ENCODE measurements around the gene RWDD1.

Gene RWDD1, protein sequence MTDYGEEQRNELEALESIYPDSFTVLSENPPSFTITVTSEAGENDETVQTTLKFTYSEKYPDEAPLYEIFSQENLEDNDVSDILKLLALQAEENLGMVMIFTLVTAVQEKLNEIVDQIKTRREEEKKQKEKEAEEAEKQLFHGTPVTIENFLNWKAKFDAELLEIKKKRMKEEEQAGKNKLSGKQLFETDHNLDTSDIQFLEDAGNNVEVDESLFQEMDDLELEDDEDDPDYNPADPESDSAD

DNA sequence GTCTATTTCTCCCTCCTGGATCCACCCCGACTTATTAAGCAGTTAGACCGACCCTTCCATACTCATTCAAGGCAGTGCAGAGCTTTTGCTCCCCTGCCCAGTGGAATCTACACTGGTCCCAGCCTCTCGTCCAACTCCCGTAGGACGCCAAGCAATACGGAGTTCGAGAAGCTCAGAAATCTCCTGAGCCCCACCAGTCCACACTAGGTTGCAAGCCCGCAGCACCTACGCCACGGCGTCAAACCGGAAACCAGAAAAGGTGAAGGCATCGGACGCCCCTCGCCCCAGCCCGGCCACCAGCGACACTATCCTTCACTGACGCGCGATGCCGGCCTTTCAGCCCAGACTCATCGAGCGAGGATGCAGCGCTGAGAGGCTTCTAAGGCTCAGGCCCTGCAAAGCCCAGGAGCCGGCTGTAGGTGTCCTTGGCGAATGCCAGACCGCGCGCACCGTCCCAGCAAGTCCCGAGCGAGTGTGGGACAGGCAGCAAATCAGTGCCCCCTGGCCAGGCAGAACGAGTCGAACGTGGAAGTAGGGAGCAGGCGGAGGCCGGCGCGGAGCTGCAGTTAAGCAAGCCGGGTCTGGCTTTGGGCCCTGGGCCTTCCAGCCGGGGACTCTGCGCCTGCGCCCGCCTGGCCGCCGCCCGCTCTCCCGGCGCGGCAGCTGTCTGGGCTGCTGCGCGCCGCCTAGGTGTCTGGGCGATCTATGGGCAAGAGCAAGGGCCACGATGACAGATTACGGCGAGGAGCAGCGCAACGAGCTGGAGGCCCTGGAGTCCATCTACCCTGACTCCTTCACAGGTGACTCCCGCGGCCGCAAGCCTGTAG, at the start of gene RWDD1:
TSS of gene RWDD1 (plus strand) at position 649 of the 827 bp plus-strand sequence. CDS start at position 728, 79 bp downstream.
- peak; percentile 99 for DNase-seq

DNA sequence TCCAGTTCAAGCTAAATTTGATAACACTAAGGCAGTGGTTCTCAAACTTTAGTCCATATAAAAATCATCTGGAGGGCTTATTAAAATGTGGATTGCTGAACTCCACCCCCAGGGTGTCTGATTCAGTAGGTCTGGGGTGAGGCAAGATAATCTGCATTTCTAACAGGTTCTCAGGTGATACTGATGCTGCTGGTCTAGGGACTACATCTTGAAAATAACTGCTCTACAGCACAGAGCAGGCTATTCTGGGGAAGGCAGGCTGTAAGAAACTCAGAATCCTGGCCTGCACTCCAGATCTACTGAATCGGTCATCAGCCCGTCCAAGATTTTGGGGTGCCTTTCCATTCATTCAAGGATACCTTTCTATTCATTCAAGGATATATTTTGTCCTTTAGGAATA, 48.4 kb upstream of the RWDD1 start:
- no peak for DNase-seq

- DNase-seq = no peak
These were observed 47.1 kb upstream of the RWDD1 start for GRCh38 chr6:116524236-116524635.

- no peak for DNase-seq
These were observed 43.2 kb upstream of the RWDD1 start for GRCh38 chr6:116528133-116528532.

DNA sequence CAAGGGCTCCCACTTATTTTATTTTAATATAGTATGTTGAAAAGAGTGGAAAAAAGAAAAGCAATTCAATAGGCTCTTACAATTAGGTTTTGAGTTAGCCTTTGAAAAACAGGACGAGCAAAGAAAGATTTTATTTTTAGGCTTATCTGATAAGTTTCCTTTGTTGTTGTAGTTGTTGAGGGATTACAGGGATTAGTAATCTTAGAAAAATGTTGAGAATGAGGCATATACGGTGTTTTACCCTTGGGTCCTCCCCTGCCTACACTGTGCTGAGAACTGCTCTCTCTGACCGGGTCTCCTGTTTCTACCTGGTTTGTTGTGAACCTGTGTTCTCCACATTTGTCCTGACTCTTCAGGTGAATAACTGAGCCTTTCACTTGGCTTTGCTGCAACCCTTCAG, 42.5 kb upstream of the RWDD1 start:
- DNase-seq = no peak

GRCh38 chr6:116529466-116530290, 41.6 kb upstream of the RWDD1 start:
- no peak for DNase-seq

GRCh38 chr6:116530436-116530835, 40.9 kb upstream of the RWDD1 start:
- no peak for DNase-seq

DNA sequence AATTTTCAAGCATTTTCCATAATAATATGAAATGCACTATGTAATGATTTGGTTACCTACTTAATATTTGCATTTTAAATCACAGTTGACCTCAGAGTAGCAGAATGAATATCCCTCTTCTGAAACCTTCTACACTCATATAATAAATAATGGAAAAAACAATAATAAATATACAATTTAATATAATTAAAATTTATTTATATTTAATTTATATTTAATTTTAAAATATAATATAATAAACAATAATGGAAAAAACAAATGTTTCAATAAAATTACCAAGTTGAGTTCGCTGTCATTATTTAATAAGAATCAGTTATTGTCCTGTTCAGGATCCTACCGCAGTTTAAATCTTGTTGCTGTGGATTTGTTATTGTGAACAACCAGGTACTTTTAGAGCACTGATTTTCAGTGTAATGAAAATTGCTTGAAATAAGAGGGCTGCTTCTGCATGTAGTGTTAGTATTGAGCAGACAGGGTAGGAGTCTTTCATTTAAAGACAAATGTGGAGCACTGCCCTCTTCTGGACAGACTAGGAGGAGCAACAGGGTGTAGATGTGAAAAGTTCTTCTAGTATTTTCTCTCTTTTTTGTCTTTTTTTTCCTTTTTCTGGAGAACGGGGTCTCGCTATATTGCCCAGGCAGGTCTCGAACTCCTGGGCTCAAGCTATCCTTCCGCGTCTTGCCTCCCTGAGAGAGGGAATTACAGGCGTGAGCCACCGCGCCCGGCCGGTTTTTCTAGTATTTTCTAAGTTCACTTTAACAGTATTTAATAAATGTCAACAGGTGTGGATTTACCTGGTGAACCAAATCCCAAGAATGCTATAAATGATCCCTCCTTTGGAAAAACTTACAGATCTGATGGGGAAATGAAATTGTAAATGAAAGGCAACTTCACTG, 39.4 kb upstream of the RWDD1 start:
- peak; percentile 44 for DNase-seq

- DNase-seq = no peak
These were observed 37.9 kb upstream of the RWDD1 start for GRCh38 chr6:116533233-116533957.

DNA sequence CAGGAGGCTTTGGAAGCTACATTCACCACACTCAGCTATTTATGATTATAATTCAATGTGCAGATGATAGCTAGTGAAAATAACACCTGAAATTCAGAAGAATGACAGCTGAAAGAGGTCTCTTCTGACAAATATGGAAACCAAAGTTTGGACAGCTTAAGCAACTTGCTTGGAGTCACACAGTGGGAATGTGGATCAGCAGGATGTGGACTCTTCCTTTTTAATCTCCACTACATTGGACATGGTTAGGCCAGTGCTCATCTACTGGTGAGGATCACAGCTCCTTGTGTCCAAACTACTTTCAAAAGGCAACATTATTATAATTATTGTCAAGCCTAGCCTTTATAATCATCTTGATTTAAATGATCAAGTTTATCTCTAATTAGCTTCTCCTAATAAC, 36.2 kb upstream of the RWDD1 start:
- DNase-seq = no peak

DNA sequence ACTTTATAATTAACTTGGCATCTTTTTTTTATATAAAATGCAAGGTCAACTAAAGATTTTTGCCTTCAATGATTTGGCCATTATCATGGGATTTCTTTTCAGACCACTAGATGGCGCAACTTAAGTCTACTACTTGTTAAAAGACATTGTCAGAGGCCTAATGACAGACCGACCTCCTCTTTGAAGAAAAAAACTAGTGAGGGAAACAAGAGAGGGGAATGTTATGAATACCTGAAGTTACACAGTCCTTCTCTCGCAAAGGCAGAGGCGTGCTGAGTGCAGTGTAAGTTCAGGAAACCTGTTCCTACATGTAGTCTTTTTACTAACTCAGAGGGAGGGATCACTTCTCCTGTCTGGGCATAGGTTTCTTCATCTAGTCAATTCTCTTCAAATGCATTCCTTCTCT, 35.1 kb upstream of the RWDD1 start:
- DNase-seq = peak; percentile 13

DNA sequence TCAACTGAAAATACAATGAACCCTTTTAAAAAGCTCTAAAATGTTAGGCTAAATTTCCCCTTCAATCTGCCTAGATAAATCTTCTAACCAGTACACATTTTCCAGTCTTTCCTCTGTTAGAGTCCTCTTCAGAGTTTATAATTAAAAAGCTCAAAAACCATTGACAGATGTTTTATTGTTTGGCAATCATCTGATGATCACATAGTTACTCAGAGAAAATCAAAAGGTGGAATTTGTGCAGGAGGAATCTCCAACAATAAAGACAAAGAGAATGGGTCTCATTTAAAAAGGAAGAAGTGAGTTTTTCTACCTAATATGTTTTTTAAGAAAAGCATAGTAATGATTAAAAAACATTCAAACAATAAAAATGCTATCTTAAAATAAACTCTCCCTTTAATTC, 28.9 kb upstream of the RWDD1 start:
- no peak for DNase-seq

GRCh38 chr6:116543149-116543548, 28.2 kb upstream of the RWDD1 start:
- no peak for DNase-seq

DNA sequence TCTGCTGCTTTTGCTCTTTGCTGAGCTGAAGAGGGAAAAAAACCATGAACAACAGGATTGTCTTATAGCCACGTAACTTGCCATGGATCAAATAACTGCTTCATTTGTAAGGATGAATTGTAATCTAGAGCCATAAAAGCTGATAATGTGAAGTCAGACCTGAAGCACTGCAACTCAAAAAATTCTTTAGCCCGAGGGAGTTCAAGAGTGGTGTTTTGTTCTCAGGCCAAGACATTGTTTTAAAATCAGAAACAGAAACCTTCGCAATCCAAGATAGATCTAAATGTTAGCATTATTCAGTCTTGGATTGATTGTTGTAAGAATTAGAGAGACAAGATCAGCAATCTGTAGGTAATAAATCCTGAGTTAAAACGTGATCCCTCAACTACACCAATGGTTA, 25.7 kb upstream of the RWDD1 start, which contains the start of gene TRAPPC3L:
TSS of gene TRAPPC3L (minus strand) at position 34 of the 400 bp plus-strand sequence. CDS start 170 bp downstream, outside the sequence.
- DNase-seq = no peak

DNA sequence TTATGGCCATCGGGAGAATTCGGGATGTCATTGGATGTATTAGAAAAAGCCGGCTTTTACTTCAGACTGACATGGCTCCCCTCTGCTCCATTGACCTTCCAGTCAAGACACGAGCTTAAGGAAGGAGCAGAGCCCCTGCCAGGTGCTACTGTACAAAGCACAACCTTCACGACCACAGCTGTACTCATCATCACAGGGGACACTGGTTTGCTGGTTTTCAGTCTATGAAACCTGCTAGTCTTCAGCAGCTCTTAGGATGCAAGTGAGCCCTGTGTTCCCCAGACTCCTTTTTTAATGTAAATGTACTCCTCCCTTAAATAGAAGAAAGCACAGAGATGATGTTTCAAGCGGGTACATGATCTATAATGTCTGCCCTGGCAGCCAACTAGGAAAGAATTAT, 23.9 kb upstream of the RWDD1 start:
- no peak for DNase-seq

- DNase-seq = no peak
These were observed 20.5 kb upstream of the RWDD1 start for GRCh38 chr6:116550796-116551195.

- DNase-seq = no peak
These were observed 17.9 kb upstream of the RWDD1 start, which contains the start of gene CALHM4 for GRCh38 chr6:116553451-116553850. CALHM4 (plus strand) TSS chr6:116553751; CDS start chr6:116553794, 43 bp downstream.

- no peak for DNase-seq
These were observed 15.2 kb upstream of the RWDD1 start for GRCh38 chr6:116556065-116556464.

- DNase-seq = no peak
These were observed 14.4 kb upstream of the RWDD1 start for GRCh38 chr6:116556814-116557415.

DNA sequence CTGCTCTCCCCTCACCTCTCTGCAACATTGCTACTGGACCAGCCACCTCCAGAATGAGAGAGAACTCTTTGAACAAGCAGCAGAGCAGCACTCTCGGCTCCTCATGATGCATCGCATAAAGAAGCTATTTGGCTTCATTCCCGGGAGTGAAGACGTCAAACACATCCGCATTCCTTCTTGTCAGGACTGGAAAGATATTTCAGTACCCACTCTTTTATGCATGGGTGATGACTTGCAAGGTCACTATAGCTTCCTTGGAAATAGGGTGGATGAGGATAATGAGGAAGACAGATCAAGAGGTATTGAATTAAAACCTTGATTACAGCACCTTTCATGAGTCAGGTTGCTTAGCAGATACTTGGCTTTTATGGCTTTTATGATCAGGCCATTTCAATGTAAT, 13.4 kb upstream of the RWDD1 start:
- no peak for DNase-seq

GRCh38 chr6:116560130-116560529, 11.2 kb upstream of the RWDD1 start:
- DNase-seq = no peak
